Jurkat, Clone E6-1 (cell line): ENCODE data around the gene ALPI. TPM values are rescaled to one million over a fixed set of nuclear protein-coding genes. Genes with fewer than 3 reads are reported as not detected.
"Not testable (repeated sequence)": the region's sequence is repeated elsewhere in the genome, so short reads cannot be mapped to it uniquely, and the experiment has no call there.

Experiments
- DNase-seq: peaks from one replicate; pipeline ENCODE4 v3.0.0-alpha.2; 2011; ENCODE audit warnings: low read depth, low spot score
- H3K4me3 ChIP-seq: 2 replicates; pipeline ENCODE4 v1.5.1; 2011; ENCODE audit warnings: mild to moderate bottlenecking, low read length, control low read depth, moderate library complexity
- polyA plus RNA-seq: library from polyadenylated mRNA; unstranded; fragments of >200 nt; gene quantifications from one replicate; pipeline ENCODE4 v1.2.1, GENCODE V29; 2012; ENCODE audit warnings: missing spikeins; ENCODE audit not compliant: insufficient read length, insufficient read depth

ALPI gene
- polyA plus RNA-seq: not detected

DNA sequence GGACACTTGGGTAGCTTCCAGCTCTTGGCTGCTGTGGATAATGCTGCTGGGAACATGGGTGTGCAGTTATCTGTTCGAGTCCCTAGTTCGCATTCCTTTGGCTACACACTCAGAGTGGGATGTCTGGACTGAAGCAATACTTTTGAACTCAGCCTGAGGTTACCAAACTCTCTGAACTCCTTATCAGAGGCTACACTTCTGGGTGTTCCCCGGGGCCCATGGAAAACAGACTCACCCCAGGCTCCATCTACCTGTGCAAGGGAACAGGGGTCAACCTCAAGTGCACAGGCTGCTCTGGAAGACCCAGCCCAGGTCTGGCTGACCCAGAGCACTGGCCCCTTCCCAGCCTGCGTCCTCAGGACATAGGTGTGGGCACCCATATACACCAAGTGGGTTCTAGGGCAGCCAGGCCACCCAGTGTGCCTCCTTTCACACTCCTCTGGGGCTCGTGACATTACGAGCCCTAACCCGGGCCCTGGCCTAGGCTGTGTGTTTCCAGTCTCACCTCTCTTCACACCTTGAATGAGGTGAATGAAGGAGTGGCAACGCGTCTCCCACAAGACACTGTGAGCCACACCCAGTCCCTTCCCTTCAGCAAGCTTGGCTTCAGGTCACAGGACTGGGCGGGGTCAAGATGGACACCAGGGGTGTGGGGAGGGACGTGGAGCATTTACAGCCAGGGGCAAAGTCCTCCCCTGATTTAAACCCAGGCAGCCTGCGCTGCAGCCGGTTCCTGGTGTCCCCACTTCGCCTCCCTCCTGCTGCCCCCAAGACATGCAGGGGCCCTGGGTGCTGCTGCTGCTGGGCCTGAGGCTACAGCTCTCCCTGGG, at the start of gene ALPI:
TSS of gene ALPI (plus strand) at position 728 of the 830 bp plus-strand sequence. CDS start at position 775, 47 bp downstream.
- H3K4me3 ChIP-seq: no peak within 1 kb of the TSS
- no peak for DNase-seq

- no peak for DNase-seq
These were observed 49.2 kb upstream of the ALPI start, which contains the start of gene ALPG for GRCh38 chr2:232406556-232407310. Gene ALPG (plus strand): TSS chr2:232406844. CDS start chr2:232406895, 51 bp downstream.

GRCh38 chr2:232407428-232408150, 48.4 kb upstream of the ALPI start:
- DNase-seq, H3K4me3 ChIP-seq: not testable (repeated sequence)

More at GRCh38 chr2:232406556-232407310, 49.2 kb upstream of the ALPI start, which contains the start of gene ALPG:
- H3K4me3 ChIP-seq: no peak within 1 kb of the TSS

- not testable (repeated sequence) for DNase-seq, H3K4me3 ChIP-seq
These were observed 47.7 kb upstream of the ALPI start for GRCh38 chr2:232408269-232408668.

DNA sequence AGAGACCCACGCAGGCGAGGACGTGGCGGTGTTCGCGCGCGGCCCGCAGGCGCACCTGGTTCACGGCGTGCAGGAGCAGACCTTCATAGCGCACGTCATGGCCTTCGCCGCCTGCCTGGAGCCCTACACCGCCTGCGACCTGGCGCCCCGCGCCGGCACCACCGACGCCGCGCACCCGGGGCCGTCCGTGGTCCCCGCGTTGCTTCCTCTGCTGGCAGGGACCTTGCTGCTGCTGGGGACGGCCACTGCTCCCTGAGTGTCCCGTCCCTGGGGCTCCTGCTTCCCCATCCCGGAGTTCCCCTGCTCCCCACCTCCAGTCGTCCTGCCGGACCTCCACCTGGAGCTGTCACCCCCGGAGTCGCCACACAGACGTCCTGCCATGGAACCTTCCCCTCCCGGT, 46.3 kb upstream of the ALPI start:
- not testable (repeated sequence) for H3K4me3 ChIP-seq, DNase-seq

DNA sequence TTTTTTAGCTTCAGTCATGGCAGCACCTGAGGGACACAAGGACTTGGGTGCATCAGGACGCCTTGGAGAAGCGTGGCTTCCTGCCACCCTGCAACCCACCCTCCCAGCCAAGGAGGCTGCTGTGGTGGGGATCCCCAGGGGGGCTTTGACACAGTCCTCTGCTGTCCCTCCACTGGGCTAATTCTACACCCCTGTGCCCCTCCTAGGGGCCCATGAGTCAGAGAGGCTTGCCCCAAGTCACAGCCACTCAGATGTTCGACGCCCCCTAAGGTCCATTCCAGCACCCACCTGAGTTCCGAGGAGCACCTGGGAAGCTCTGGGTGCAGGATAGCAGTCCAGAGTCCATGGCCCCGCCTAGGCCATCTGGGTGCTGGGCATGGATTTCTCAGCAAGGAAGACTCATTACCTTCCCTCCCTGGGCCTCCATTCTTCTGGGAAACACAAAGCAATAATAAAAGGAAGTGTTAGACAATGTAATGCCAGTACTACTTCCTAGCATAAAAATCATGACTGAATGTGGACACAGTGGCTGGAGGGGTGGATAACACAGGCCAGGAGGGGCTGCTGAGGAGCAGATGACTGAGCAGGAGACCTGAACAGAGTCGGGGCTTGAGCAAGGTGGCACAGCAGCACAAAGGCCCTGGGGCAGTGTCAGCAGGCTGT, 45.6 kb upstream of the ALPI start:
- DNase-seq: no peak
- H3K4me3 ChIP-seq: no peak overlapping the region

- H3K4me3 ChIP-seq: no peak overlapping the region
- DNase-seq: no peak
These were observed 43.9 kb upstream of the ALPI start for GRCh38 chr2:232411901-232412629.

DNA sequence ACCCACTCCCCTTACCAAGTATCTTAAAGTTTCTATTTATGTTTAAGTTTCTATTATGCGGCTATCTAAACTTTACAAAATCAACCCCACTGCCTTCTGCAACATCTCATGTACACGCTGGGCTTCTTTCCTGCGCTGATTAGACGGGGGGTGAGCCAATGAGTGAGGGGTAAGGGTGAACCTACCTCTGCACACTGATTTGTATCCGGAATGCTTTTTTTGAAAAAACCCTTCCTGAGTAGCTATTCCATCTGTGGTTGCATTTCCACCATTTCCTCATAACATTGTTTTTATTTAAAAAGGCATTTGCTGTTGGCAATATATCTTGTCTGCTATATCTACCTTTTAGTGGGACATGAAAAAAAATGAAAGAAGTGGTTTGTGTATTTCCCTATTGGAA, 43.0 kb upstream of the ALPI start:
- no peak for DNase-seq
- no peak overlapping the region for H3K4me3 ChIP-seq

- H3K4me3 ChIP-seq: no peak overlapping the region
- DNase-seq: no peak
These were observed 40.7 kb upstream of the ALPI start for GRCh38 chr2:232415138-232415690.

DNA sequence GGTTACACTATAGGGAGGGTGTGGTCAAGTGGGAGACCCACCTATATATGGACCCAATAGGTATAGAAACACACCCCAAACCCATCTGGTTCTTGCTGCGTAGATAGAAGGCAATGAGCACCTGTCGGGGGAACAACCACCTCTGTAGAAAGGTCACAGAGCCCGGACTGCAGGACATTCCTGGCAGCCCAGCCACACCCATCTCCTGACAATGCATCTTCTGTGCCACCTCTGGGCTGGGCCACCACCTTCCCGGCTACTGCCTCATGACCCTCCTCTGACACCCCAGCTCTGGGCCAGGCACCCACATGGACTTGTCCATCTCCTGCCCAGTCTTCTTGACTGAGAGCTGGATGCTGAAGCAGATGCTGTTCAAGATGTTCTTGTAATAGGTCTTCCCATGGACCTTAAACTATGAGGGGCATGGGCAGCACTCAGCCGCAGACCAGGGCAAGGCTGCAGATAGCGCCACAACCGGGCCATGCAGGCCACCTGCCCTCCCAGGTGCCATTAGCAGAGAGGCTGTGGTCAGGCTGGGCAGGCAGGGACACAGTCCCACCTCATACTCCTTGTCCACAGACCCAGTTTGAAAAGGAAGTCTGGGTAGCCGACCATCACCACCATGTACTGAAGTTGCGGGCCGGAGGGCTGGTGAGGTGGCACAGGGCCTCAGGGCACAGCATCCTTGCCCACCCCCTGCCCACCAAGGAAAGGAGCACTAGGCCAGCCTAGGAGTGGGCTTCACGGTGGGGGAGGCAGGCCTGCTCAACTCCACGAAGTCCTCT, 40.0 kb upstream of the ALPI start:
- H3K4me3 ChIP-seq: no peak overlapping the region
- no peak for DNase-seq

GRCh38 chr2:232416521-232417470, 39.2 kb upstream of the ALPI start:
- H3K4me3 ChIP-seq: no peak overlapping the region
- DNase-seq: no peak

GRCh38 chr2:232417489-232417888, 38.5 kb upstream of the ALPI start:
- no peak overlapping the region for H3K4me3 ChIP-seq
- DNase-seq: no peak

DNA sequence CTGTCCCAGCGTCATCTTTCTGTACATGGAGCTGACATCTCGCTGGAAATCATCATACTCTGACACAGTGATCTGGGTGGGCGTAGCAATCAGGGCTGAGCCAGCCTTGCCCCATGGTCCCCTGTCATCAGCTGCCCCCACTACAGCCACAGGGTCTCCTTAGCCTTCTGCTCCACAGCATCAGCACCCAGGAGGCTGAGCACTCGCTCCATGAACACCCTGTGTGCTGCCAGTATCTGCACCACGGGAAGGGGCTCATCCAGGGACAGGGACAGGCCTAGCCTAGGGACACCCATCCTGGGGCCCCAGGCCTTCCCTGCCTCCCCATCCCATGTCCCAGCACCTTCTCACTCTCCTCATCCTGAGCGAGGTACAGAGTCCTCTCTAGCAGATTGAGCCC, 37.9 kb upstream of the ALPI start:
- DNase-seq: no peak
- H3K4me3 ChIP-seq: no peak overlapping the region

GRCh38 chr2:232418466-232419244, 37.3 kb upstream of the ALPI start:
- H3K4me3 ChIP-seq: peak overlapping the region; percentile 35
- DNase-seq: peak; percentile 17

DNA sequence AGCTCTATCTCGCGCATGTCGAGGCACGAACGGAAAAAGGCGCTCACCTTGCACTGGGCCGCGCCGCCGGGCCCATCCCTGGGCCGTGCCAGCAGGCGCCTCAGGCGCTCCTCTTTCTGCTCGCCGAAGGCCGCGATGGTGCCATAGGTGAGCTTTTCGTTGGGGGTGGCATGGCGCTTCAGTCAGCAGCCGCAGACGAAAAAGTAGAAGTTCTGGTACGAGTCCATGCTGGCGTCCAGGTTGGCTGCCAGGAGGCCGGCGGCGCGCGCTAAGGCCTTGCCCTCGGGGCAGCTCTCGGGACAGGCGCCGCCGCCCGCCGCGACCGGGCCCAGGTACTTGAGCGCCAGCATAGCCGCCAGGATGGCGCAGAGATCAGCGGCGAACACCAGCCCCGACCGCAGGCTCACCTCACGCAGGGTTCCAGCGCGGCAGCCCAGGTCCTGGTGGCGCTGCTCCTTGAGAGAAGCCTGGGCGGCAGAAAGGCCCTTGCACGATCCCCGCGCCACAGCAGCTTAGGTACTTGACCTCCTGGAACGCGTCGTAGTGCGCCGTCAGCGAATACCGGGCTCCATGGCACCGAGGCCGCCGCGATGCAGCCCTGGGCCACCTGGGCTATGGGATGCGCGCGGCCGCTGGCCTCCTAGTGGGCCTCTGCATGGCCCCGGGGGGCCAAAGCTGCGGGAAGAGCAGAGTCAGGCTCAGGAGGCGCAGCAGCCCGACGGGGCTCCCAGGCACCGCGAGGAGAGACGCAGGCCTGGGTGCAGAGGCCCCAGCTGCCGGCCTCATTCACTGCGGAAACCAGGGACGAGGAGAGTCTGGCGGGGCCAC, 36.5 kb upstream of the ALPI start:
- no peak for DNase-seq
- peak overlapping the region; percentile 35 for H3K4me3 ChIP-seq
